ENCODE results near the gene ERG. TPM values are rescaled to one million over a fixed set of nuclear protein-coding genes. Genes with fewer than 3 reads are reported as not detected.

ERG gene
- total RNA-seq, 1 experiment from 2014 or later = 0.11 TPM

DNA sequence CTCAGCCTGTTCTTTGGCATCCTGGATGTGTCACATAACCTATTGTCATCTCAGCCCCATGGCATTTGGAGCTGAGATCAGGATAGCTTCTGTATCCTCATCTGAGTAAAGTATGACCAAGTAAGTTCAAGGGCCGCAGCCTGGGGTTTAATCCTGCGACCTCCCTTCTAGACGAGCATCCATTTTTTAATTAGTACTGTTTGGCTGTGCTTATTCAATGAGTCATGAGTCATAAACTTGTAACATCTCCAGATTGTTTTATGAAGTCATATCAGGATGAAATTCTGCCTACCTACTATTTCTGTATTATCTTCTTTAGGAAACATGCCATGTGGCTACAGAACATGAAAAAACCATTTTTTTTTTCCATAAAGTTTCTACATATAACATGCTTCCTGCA lies 119.1 kb downstream of the ERG start:
- H3K4me3 Mint-ChIP-seq = no peak overlapping the region
- Histone ChIP-seq H3K23me2 (ENCODE audit: insufficient read length, low read depth, low read length, poor library complexity, severe bottlenecking) (no peaks in the 10 kb centered on the region), H3K18ac (ENCODE audit: insufficient read length, low read depth, low read length) (no peak overlapping the region), H2AFZ (ENCODE audit: low read length) (no peak overlapping the region), H4K5ac (ENCODE audit: insufficient read length, low read depth, low read length) (no peak overlapping the region), H3K27me3 (ENCODE audit: insufficient read depth, low read length) (no peaks in the 10 kb centered on the region), H4K8ac (replicated peaks; ENCODE audit: insufficient read length, low read depth, low read length) (no peak overlapping the region), H3K9me3 (ENCODE audit: control insufficient read depth, low read depth, low read length) (no peaks in the 10 kb centered on the region), H3K79me2 (ENCODE audit: insufficient read depth, low read length) (no peaks in the 10 kb centered on the region), H2BK120ac (ENCODE audit: low read depth, low read length, poor library complexity, severe bottlenecking) (no peak overlapping the region), H3K4ac (ENCODE audit: low read depth, low read length) (no peak overlapping the region), H3K14ac (ENCODE audit: insufficient read depth, low read length) (no peak overlapping the region), H3K79me1 (ENCODE audit: insufficient read depth, low read depth, low read length, poor library complexity, severe bottlenecking) (no peaks in the 10 kb centered on the region), H3K4me1 (ENCODE audit: insufficient read depth, low read length) (no peaks in the 10 kb centered on the region), H2BK15ac (ENCODE audit: low read depth, low read length) (no peak overlapping the region), H2AK5ac (ENCODE audit: insufficient read length, low read length) (no peak overlapping the region), H3K23ac (ENCODE audit: insufficient read length, low read depth, low read length) (no peak overlapping the region), H2BK12ac (ENCODE audit: insufficient read length, low read depth, low read length) (no peak overlapping the region), H3K4me2 (ENCODE audit: insufficient read depth, insufficient read length, low read length) (no peak overlapping the region), H3T11ph (ENCODE audit: low read length) (no peak overlapping the region), H4K91ac (ENCODE audit: insufficient read length, low read depth, low read length) (no peak overlapping the region), H3K9ac (ENCODE audit: extremely low read depth, insufficient read length, low read length) (no peak overlapping the region), H4K20me1 (ENCODE audit: control insufficient read depth, insufficient read depth, insufficient read length) (no peaks in the 10 kb centered on the region), H3K56ac (ENCODE audit: insufficient read length, low read depth, low read length) (no peak overlapping the region), H3K27ac (ENCODE audit: insufficient read length, low read depth, low read length) (no peak overlapping the region), H2BK20ac (ENCODE audit: low read depth, low read length, poor library complexity, severe bottlenecking) (no peak overlapping the region), H2BK5ac (ENCODE audit: insufficient read length, low read length) (no peak overlapping the region)
- no CpG with 5 or more reads among the region's 3 CpGs for WGBS (ENCODE audit: extremely low coverage, insufficient read length, low lambda C conversion rate)
- TF ChIP-seq, protein P1, sequence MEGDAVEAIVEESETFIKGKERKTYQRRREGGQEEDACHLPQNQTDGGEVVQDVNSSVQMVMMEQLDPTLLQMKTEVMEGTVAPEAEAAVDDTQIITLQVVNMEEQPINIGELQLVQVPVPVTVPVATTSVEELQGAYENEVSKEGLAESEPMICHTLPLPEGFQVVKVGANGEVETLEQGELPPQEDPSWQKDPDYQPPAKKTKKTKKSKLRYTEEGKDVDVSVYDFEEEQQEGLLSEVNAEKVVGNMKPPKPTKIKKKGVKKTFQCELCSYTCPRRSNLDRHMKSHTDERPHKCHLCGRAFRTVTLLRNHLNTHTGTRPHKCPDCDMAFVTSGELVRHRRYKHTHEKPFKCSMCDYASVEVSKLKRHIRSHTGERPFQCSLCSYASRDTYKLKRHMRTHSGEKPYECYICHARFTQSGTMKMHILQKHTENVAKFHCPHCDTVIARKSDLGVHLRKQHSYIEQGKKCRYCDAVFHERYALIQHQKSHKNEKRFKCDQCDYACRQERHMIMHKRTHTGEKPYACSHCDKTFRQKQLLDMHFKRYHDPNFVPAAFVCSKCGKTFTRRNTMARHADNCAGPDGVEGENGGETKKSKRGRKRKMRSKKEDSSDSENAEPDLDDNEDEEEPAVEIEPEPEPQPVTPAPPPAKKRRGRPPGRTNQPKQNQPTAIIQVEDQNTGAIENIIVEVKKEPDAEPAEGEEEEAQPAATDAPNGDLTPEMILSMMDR (conservative IDR thresholded peaks at IDR 0.05) = no peak
- H3K9me3 Mint-ChIP-seq = peaks cover 3 to 4% of the 10 kb centered on the region in 2 experiments
- H3K4me1 Mint-ChIP-seq = no peaks in the 10 kb centered on the region
- DNase-seq = no peak
- no peak overlapping the region; a peak in 1 of 7 replicates for H3K27ac Mint-ChIP-seq
- peaks cover 2 to 6% (median 3%) of the 10 kb centered on the region in 3 experiments; a peak in 5 of 7 replicates for H3K36me3 Mint-ChIP-seq (ENCODE audit: insufficient read depth in 1 of 3, low read depth in 3 of 3)
- H3K27me3 Mint-ChIP-seq (ENCODE audit: low read depth) = no peaks in the 10 kb centered on the region

Data from H9 (cell line).